HEK293T (cell line): Measurements from ENCODE around the gene ZNF200.
A peak's percentile ranks its signal among the peaks of the same experiment; 100 is the strongest.
"Not testable (repeated sequence)": the region's sequence is repeated elsewhere in the genome, so short reads cannot be mapped to it uniquely, and the experiment has no call there.

Experiments used
- CTCF ChIA-PET: fragments of 350-600 bp; formaldehyde crosslinking; extraction: SDS; loops from one replicate; lab custom pipeline; 2021; ENCODE audit warnings: antibody characterized with exemption, inconsistent platforms; lab: Yijun Ruan, JAX
- POLR2A ChIA-PET: fragments of 350-600 bp; formaldehyde crosslinking; extraction: SDS; loops from one replicate; lab custom pipeline; 2020; ENCODE audit warnings: antibody characterized with exemption, inconsistent platforms; lab: Yijun Ruan, JAX
- DNase-seq: peaks from one replicate; pipeline ENCODE4 v3.0.0; 2012; ENCODE audit warnings: mixed read lengths; ENCODE audit errors: extremely low spot score
- ARNT ChIP-seq: fragments of 450-650 bp; IDR thresholded peaks from 2 replicates; pipeline ENCODE4 v1.6.1; 2017; ENCODE audit warnings: mild to moderate bottlenecking
- BHLHE40 ChIP-seq: fragments of 450-650 bp; IDR thresholded peaks from 2 replicates; pipeline ENCODE4 v1.6.1; 2016; ENCODE audit warnings: mild to moderate bottlenecking, moderate library complexity, borderline replicate concordance
- CTBP1 ChIP-seq: fragments of 450-650 bp; IDR thresholded peaks from 2 replicates; pipeline ENCODE4 v1.6.1; 2016; ENCODE audit warnings: borderline replicate concordance
- ELF4 ChIP-seq: fragments of 450-650 bp; IDR thresholded peaks from 2 replicates; pipeline ENCODE4 v1.6.1; 2017; ENCODE audit warnings: antibody characterized with exemption
- FOXA1 ChIP-seq: fragments of 450-650 bp; IDR thresholded peaks from 2 replicates; pipeline ENCODE4 v1.6.1; 2016; ENCODE audit warnings: mild to moderate bottlenecking
- FOXK2 ChIP-seq: fragments of 450-650 bp; IDR thresholded peaks from 2 replicates; pipeline ENCODE4 v1.6.1; 2016; ENCODE audit warnings: mild to moderate bottlenecking
- FOXM1 ChIP-seq: fragments of 450-650 bp; IDR thresholded peaks from 2 replicates; pipeline ENCODE4 v1.6.1; 2017; ENCODE audit warnings: mild to moderate bottlenecking, borderline replicate concordance
- HDGF ChIP-seq: fragments of 450-650 bp; IDR thresholded peaks from 2 replicates; pipeline ENCODE4 v1.6.1; 2017; ENCODE audit warnings: antibody characterized with exemption, borderline replicate concordance
- L3MBTL2 ChIP-seq: fragments of 450-650 bp; conservative IDR thresholded peaks from 2 replicates; pipeline ENCODE4 v1.6.1; 2016; ENCODE audit warnings: mild to moderate bottlenecking
- LEF1 ChIP-seq: fragments of 450-650 bp; IDR thresholded peaks from 2 replicates; pipeline ENCODE4 v1.6.1; 2017; ENCODE audit warnings: mild to moderate bottlenecking, borderline replicate concordance
- NFRKB ChIP-seq: fragments of 450-650 bp; IDR thresholded peaks from 2 replicates; pipeline ENCODE4 v1.6.1; 2016; ENCODE audit warnings: mild to moderate bottlenecking, moderate library complexity
- PKNOX1 ChIP-seq: fragments of 450-650 bp; IDR thresholded peaks from 2 replicates; pipeline ENCODE4 v1.6.1; 2016
- SP1 ChIP-seq: fragments of 450-650 bp; IDR thresholded peaks from 2 replicates; pipeline ENCODE4 v1.6.1; 2017
- SUZ12 ChIP-seq: fragments of 450-650 bp; IDR thresholded peaks from 2 replicates; pipeline ENCODE4 v1.6.1; 2016; ENCODE audit warnings: mild to moderate bottlenecking
- TARDBP ChIP-seq: fragments of 450-650 bp; IDR thresholded peaks from 2 replicates; pipeline ENCODE4 v1.6.1; 2016
- ZNF384 ChIP-seq: fragments of 450-650 bp; IDR thresholded peaks from 2 replicates; pipeline ENCODE4 v1.6.1; 2016

Gene ZNF200

GRCh38 chr16:3182608-3183444, 52.1 kb downstream of the ZNF200 start:
- ChIA-PET CTCF (interaction anchor here (0.8 to 1.7 kb wide), 4 partner anchors 8 to 35 kb away, joined by 3 to 6 read pairs (median 4); no protein-coding TSS in a partner anchor), POLR2A (interaction anchor here (0.6 to 2.4 kb wide), 8 partner anchors 8 to 100 kb away, joined by 3 to 16 read pairs (median 6); partner anchors contain the start of gene ZNF213)
- DNase-seq = peak; percentile 73
- no peak for TF ChIP-seq ARNT
- TF ChIP-seq CTBP1 = no peak
- TF ChIP-seq FOXM1 = no peak
- TF ChIP-seq NFRKB = no peak
- TF ChIP-seq BHLHE40 = no peak
- peak; percentile 72 for TF ChIP-seq L3MBTL2

GRCh38 chr16:3182293-3182607, 52.7 kb downstream of the ZNF200 start:
- POLR2A ChIA-PET = interaction anchor here (1.0 to 2.4 kb wide), 6 partner anchors 9 to 100 kb away, joined by 4 to 16 read pairs (median 6); partner anchors contain the start of gene ZNF213
- DNase-seq = not testable (repeated sequence)
- CTCF ChIA-PET = interaction anchor here (1.0 to 1.6 kb wide), 2 partner anchors 19 to 35 kb away, joined by 3 to 6 read pairs; no protein-coding TSS in a partner anchor

GRCh38 chr16:3180445-3180878, 54.5 kb downstream of the ZNF200 start:
- DNase-seq = no peak
- POLR2A ChIA-PET = no interaction called here
- CTCF ChIA-PET = no interaction called here
- TF ChIP-seq NFRKB (no peak), PKNOX1 (no peak), CTBP1 (no peak), ELF4 (no peak), L3MBTL2 (no peak), BHLHE40 (no peak), SUZ12 (no peak), LEF1 (no peak), SP1 (no peak), HDGF (no peak), FOXM1 (no peak), ARNT (no peak), FOXK2 (no peak)

GRCh38 chr16:3179651-3180050, 55.3 kb downstream of the ZNF200 start:
- DNase-seq = no peak
- POLR2A ChIA-PET = interaction anchor here (0.6 kb wide), 1 partner anchor 45 kb away, joined by 3 read pairs; the partner anchor contains the start of gene ZNF213
- TF ChIP-seq PKNOX1 = no peak
- no peak for TF ChIP-seq FOXM1
- no peak for TF ChIP-seq LEF1
- TF ChIP-seq ELF4 = no peak
- no peak for TF ChIP-seq BHLHE40
- TF ChIP-seq FOXK2 = no peak
- no peak for TF ChIP-seq SUZ12
- no peak for TF ChIP-seq FOXA1
- no peak for TF ChIP-seq ZNF384
- CTCF ChIA-PET = no interaction called here

GRCh38 chr16:3175157-3176093, 59.5 kb downstream of the ZNF200 start:
- POLR2A ChIA-PET = interaction anchor here (0.6 to 1.0 kb wide), 3 partner anchors 25 to 59 kb away, joined by 3 to 4 read pairs (median 3); no protein-coding TSS in a partner anchor
- peak; percentile 67 for DNase-seq
- TF ChIP-seq HDGF = no peak
- no peak for TF ChIP-seq FOXM1
- TF ChIP-seq FOXK2 = no peak
- TF ChIP-seq TARDBP = 0 out of 2 replicates have a peak, but pooled peaks have one; percentile 34
- TF ChIP-seq LEF1 = 0 out of 2 replicates have a peak, but pooled peaks have one; percentile 4
- no peak for TF ChIP-seq SP1
- no peak for TF ChIP-seq PKNOX1
- TF ChIP-seq SUZ12 = no peak
- no peak for TF ChIP-seq BHLHE40
- no peak; the same call in 1 of the 2 replicates for TF ChIP-seq CTBP1
- TF ChIP-seq ARNT = no peak
- TF ChIP-seq ELF4 = no peak
- TF ChIP-seq L3MBTL2 = peak; percentile 24; the same call in 1 of the 2 replicates
- no peak for TF ChIP-seq NFRKB
- no peak for TF ChIP-seq ZNF384
- TF ChIP-seq FOXA1 = no peak
- CTCF ChIA-PET = interaction anchor here (0.7 to 1.7 kb wide), 2 partner anchors 8 to 26 kb away, joined by 5 read pairs; no protein-coding TSS in a partner anchor
